HepG2 (cell line): ENCODE measurements around the gene FAM234B.

Experiments used
- RFX5 ChIP-seq: IDR thresholded peaks from 2 replicates; pipeline ENCODE4 v1.6.1; 2011; ENCODE audit warnings: low read depth, low read length, improper control_type of control experiment
- XRCC5 ChIP-seq: fragments of 200-400 bp; formaldehyde crosslinking; optimal IDR thresholded peaks from 2 replicates; pipeline ENCODE3; 2017; ENCODE audit warnings: mild to moderate bottlenecking, low read length
- ZNF207 ChIP-seq: fragments of 450-650 bp; IDR thresholded peaks from 2 replicates; pipeline ENCODE4 v1.6.1; 2016; ENCODE audit warnings: antibody characterized with exemption, borderline replicate concordance
- ZNF253 ChIP-seq: sonication (generic); formaldehyde crosslinking; IDR thresholded peaks from 2 replicates; pipeline ENCODE4 v1.8.0; 2022; ENCODE audit warnings: mild to moderate bottlenecking, missing genetic modification reagents, borderline replicate concordance
- TF ChIP-seq, protein P1 (sequence below): sonication (generic); formaldehyde crosslinking; IDR thresholded peaks from 2 replicates; pipeline ENCODE4 v1.4.0; 2020; ENCODE audit warnings: mild to moderate bottlenecking, missing genetic modification reagents
- TF ChIP-seq, protein P2 (sequence below): sonication (generic); formaldehyde crosslinking; IDR thresholded peaks from 2 replicates; pipeline ENCODE4 v1.5.0; 2020; ENCODE audit warnings: mild to moderate bottlenecking, missing genetic modification reagents, moderate library complexity

DNA sequence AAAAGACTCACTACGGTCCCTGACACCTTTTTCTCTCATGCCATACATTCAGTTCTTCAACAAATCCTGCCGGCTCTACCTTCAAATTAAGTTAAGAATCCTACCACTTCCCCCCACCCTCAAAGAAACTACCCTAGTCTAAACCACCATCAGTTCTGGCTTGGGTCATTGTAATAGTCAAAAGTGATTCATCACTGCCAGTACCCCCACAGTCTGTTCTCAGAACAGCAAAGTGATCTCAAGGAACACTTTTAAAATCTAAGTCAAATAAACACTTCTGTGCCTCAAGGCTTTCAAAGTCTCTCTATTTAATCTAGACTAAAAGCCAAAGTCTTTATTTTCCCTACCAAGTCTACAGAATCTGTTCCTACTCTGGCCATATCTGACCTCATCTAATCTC, 12.0 kb upstream of the FAM234B start:
- TF ChIP-seq XRCC5 = no peak
- TF ChIP-seq, protein P1, sequence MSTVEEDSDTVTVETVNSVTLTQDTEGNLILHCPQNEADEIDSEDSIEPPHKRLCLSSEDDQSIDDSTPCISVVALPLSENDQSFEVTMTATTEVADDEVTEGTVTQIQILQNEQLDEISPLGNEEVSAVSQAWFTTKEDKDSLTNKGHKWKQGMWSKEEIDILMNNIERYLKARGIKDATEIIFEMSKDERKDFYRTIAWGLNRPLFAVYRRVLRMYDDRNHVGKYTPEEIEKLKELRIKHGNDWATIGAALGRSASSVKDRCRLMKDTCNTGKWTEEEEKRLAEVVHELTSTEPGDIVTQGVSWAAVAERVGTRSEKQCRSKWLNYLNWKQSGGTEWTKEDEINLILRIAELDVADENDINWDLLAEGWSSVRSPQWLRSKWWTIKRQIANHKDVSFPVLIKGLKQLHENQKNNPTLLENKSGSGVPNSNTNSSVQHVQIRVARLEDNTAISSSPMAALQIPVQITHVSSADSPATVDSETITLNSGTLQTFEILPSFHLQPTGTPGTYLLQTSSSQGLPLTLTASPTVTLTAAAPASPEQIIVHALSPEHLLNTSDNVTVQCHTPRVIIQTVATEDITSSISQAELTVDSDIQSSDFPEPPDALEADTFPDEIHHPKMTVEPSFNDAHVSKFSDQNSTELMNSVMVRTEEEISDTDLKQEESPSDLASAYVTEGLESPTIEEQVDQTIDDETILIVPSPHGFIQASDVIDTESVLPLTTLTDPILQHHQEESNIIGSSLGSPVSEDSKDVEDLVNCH (CRISPR knock-in tag) = no peak
- TF ChIP-seq ZNF253 (CRISPR knock-in tag) = no peak
- TF ChIP-seq, protein P2, sequence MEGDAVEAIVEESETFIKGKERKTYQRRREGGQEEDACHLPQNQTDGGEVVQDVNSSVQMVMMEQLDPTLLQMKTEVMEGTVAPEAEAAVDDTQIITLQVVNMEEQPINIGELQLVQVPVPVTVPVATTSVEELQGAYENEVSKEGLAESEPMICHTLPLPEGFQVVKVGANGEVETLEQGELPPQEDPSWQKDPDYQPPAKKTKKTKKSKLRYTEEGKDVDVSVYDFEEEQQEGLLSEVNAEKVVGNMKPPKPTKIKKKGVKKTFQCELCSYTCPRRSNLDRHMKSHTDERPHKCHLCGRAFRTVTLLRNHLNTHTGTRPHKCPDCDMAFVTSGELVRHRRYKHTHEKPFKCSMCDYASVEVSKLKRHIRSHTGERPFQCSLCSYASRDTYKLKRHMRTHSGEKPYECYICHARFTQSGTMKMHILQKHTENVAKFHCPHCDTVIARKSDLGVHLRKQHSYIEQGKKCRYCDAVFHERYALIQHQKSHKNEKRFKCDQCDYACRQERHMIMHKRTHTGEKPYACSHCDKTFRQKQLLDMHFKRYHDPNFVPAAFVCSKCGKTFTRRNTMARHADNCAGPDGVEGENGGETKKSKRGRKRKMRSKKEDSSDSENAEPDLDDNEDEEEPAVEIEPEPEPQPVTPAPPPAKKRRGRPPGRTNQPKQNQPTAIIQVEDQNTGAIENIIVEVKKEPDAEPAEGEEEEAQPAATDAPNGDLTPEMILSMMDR = no peak
- no peak for TF ChIP-seq ZNF207
- no peak for TF ChIP-seq RFX5
